Kidney epithelial cell (primary cell): ENCODE results near the gene CD82. TPM values are rescaled to one million over a fixed set of nuclear protein-coding genes. Genes with fewer than 3 reads are reported as not detected.
"Not testable (repeated sequence)": the region's sequence is repeated elsewhere in the genome, so short reads cannot be mapped to it uniquely, and the experiment has no call there.

Experiments used
- DNase-seq: peaks from one replicate; pipeline ENCODE4 v3.0.0-alpha.2; 2010; ENCODE audit warnings: low read depth
- H3K27me3 ChIP-seq: 2 replicates; pipeline ENCODE4 v1.6.0; 2011; ENCODE audit warnings: low read length; ENCODE audit not compliant: control insufficient read depth, insufficient read depth
- H3K36me3 ChIP-seq: 2 replicates; pipeline ENCODE4 v1.5.1; 2011; ENCODE audit warnings: low read length; ENCODE audit not compliant: control insufficient read depth, insufficient read depth
- H3K4me3 ChIP-seq: 2 replicates; pipeline ENCODE4 v1.5.1; 2011; ENCODE audit warnings: low read depth, mild to moderate bottlenecking, control low read depth, low read length
- CTCF ChIP-seq: IDR thresholded peaks from 2 replicates; pipeline ENCODE4 v1.5.1; 2011; ENCODE audit warnings: mild to moderate bottlenecking, moderate library complexity, low read length, control low read depth, inconsistent platforms; ENCODE audit not compliant: insufficient read depth, poor library complexity, severe bottlenecking
- total RNA-seq: library from RNA; depleted of rRNA; stranded (reverse); fragments of >200 nt; gene quantifications from 2 replicates; pipeline ENCODE4 v1.2.3, GENCODE V29; 2015

The CD82 gene
- total RNA-seq, 1 donor from 2014 or later = 47.3 TPM

GRCh38 chr11:44537679-44538078 is 27.8 kb upstream of the CD82 start:
- no peak for DNase-seq
- Histone ChIP-seq H3K4me3 (no peak overlapping the region), H3K36me3 (no peaks in the 10 kb centered on the region), H3K27me3 (peaks cover 8% of the 10 kb centered on the region)
- no peak for TF ChIP-seq CTCF

- Histone ChIP-seq H3K27me3 (peaks cover 8% of the 10 kb centered on the region), H3K36me3 (no peaks in the 10 kb centered on the region), H3K4me3 (no peak overlapping the region)
- peak; percentile 9 for DNase-seq
- TF ChIP-seq CTCF = peak; percentile 91
These were observed 26.9 kb upstream of the CD82 start for GRCh38 chr11:44538375-44539054.

- no peak for DNase-seq
- no peaks in the 10 kb centered on the region for H3K36me3 ChIP-seq
- H3K27me3 ChIP-seq = peaks cover 8% of the 10 kb centered on the region
These were observed 25.5 kb upstream of the CD82 start for GRCh38 chr11:44539971-44540370.

GRCh38 chr11:44540667-44541066 is 24.8 kb upstream of the CD82 start:
- Histone ChIP-seq H3K4me3 (no peak overlapping the region), H3K36me3 (no peaks in the 10 kb centered on the region), H3K27me3 (peaks cover 4% of the 10 kb centered on the region)
- TF ChIP-seq CTCF = no peak
- DNase-seq = no peak

More at GRCh38 chr11:44539971-44540370, 25.5 kb upstream of the CD82 start:
- TF ChIP-seq CTCF = no peak
- no peak overlapping the region for H3K4me3 ChIP-seq

- Histone ChIP-seq H3K27me3 (peaks cover 4% of the 10 kb centered on the region), H3K4me3 (no peak overlapping the region), H3K36me3 (no peaks in the 10 kb centered on the region)
- TF ChIP-seq CTCF = no peak
- DNase-seq = no peak
These were observed 23.1 kb upstream of the CD82 start for GRCh38 chr11:44542372-44542771.

- H3K36me3 ChIP-seq, DNase-seq, H3K27me3 ChIP-seq, H3K4me3 ChIP-seq: not testable (repeated sequence)
These were observed 18.5 kb upstream of the CD82 start for GRCh38 chr11:44546984-44547383.

- H3K27me3 ChIP-seq, DNase-seq, H3K4me3 ChIP-seq, H3K36me3 ChIP-seq: not testable (repeated sequence)
These were observed 17.9 kb upstream of the CD82 start for GRCh38 chr11:44547534-44547933.
